Measurements from ENCODE around the gene EDRF1. TPM values are rescaled to one million over a fixed set of nuclear protein-coding genes. Genes with fewer than 3 reads are reported as not detected.
A peak's percentile ranks its signal among the peaks of the same experiment; 100 is the strongest.

EDRF1 gene, protein sequence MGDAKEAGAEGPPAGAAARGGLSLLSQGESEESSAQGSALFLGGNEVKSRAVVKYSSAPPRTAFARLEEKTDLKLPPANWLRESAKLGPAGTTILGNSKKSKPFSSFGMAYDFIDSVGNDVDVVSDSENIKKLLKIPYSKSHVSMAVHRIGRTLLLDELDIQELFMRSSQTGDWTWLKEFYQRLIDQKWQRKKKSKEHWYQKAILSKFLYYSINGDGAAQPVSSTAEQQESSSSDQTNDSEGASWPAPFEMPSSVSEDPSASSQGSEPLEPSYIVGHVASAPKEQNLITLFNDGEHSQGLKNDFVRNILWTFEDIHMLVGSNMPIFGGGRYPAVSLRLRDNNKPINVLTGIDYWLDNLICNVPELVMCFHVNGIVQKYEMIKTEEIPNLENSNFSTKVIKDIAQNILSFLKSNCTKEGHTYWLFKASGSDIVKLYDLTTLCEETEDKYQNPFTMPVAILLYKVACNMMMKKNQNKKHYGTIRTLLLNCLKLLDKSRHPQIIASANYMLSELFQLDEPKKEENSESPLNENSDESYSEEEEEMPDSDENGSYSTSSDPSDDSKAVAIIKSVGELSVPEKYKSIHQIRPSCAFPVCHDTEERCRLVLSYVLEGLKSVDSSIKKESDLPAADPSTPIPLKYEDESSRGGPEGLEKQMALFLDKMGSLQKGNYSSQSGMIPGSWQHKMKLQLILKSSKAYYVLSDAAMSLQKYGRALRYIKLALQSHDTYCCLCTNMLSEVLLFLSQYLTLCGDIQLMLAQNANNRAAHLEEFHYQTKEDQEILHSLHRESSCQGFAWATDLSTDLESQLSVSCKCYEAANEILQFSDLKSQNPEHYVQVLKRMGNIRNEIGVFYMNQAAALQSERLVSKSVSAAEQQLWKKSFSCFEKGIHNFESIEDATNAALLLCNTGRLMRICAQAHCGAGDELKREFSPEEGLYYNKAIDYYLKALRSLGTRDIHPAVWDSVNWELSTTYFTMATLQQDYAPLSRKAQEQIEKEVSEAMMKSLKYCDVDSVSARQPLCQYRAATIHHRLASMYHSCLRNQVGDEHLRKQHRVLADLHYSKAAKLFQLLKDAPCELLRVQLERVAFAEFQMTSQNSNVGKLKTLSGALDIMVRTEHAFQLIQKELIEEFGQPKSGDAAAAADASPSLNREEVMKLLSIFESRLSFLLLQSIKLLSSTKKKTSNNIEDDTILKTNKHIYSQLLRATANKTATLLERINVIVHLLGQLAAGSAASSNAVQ
- total RNA-seq = 10 to 100 TPM; 40.6 to 66.2 (median 57.5) TPM
- 70.3 TPM for total RNA-seq (2013)

GRCh38 chr10:125719173-125720001 is at the start of gene EDRF1:
Gene EDRF1, plus strand, starts transcription at chr10:125719709. Its CDS starts 99 bp downstream, at chr10:125719808.
- Mint-ChIP-seq H3K36me3 (peaks cover 7% of the 10 kb centered on the region), H3K27me3 (ENCODE audit: low read depth in 2 of 2) (no peaks in the 10 kb centered on the region), H3K4me3 (peak within 1 kb of the TSS; percentile 97), H3K4me1 (peaks cover 12 to 30% of the 10 kb centered on the region in 2 donors), H3K27ac (peak within 1 kb of the TSS; percentile 92 to 96), H3K9me3 (no peaks in the 10 kb centered on the region)
- TF ChIP-seq, protein P1, sequence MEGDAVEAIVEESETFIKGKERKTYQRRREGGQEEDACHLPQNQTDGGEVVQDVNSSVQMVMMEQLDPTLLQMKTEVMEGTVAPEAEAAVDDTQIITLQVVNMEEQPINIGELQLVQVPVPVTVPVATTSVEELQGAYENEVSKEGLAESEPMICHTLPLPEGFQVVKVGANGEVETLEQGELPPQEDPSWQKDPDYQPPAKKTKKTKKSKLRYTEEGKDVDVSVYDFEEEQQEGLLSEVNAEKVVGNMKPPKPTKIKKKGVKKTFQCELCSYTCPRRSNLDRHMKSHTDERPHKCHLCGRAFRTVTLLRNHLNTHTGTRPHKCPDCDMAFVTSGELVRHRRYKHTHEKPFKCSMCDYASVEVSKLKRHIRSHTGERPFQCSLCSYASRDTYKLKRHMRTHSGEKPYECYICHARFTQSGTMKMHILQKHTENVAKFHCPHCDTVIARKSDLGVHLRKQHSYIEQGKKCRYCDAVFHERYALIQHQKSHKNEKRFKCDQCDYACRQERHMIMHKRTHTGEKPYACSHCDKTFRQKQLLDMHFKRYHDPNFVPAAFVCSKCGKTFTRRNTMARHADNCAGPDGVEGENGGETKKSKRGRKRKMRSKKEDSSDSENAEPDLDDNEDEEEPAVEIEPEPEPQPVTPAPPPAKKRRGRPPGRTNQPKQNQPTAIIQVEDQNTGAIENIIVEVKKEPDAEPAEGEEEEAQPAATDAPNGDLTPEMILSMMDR (IDR thresholded peaks at IDR 0.05) = no peak
- DNase-seq = peak; percentile 99 to 100
- intact Hi-C loops (cut with micrococcal nuclease) = loop anchor here (1.0 to 2.0 kb wide), 2 partner anchors 104 to 803 kb away; partner anchors contain the start of genes BCCIP and UROS
- no peaks in the 10 kb centered on the region for H3K9me3 ChIP-seq (ENCODE audit: control insufficient read depth, insufficient read depth, low read length)
- H3K27me3 ChIP-seq (ENCODE audit: control insufficient read depth, insufficient read depth, low read length) = no peaks in the 10 kb centered on the region
- peaks cover 23% of the 10 kb centered on the region for H3K4me1 ChIP-seq (ENCODE audit: control insufficient read depth, insufficient read depth, low read length)
- peak; percentile 91 to 98 (median 92) for ATAC-seq
- H3K36me3 ChIP-seq (ENCODE audit: control insufficient read depth, insufficient read depth, low read length) = peaks cover 30% of the 10 kb centered on the region
- H3K27ac ChIP-seq (ENCODE audit: low read length) = peak within 1 kb of the TSS; percentile 89
- WGBS (ENCODE audit: insufficient coverage) = under 1% methylated on average over 72 of the region's 72 CpGs
- H3K4me3 ChIP-seq (ENCODE audit: low read length) = peak within 1 kb of the TSS; percentile 84

- intact Hi-C loops (cut with micrococcal nuclease) = no loop called here
- Mint-ChIP-seq H3K4me1 (no peaks in the 10 kb centered on the region), H3K4me3 (no peak overlapping the region), H3K9me3 (peaks cover 12 to 15% of the 10 kb centered on the region in 2 donors), H3K27ac (no peak overlapping the region), H3K27me3 (ENCODE audit: low read depth in 2 of 2) (peaks cover 21 to 31% of the 10 kb centered on the region in 2 donors), H3K36me3 (peaks cover 20% of the 10 kb centered on the region)
- H3K4me1 ChIP-seq (ENCODE audit: control insufficient read depth, insufficient read depth, low read length) = no peaks in the 10 kb centered on the region
- no peaks in the 10 kb centered on the region for H3K27me3 ChIP-seq (ENCODE audit: control insufficient read depth, insufficient read depth, low read length)
- H3K36me3 ChIP-seq (ENCODE audit: control insufficient read depth, insufficient read depth, low read length) = no peaks in the 10 kb centered on the region
- TF ChIP-seq, protein P1 (IDR thresholded peaks at IDR 0.05) = no peak
- H3K4me3 ChIP-seq (ENCODE audit: low read length) = no peak overlapping the region
- H3K9me3 ChIP-seq (ENCODE audit: control insufficient read depth, insufficient read depth, low read length) = peaks cover 12% of the 10 kb centered on the region
- H3K27ac ChIP-seq (ENCODE audit: low read length) = no peak overlapping the region
- DNase-seq = no peak
- no peak for ATAC-seq
- 63% methylated on average over 1 of the region's 1 CpG for WGBS (ENCODE audit: insufficient coverage)
These were observed 46.6 kb upstream of the EDRF1 start for GRCh38 chr10:125672884-125673283.

GRCh38 chr10:125679436-125679835 is 40.1 kb upstream of the EDRF1 start:
- Mint-ChIP-seq H3K9me3 (peaks cover 6% of the 10 kb centered on the region in 2 donors), H3K27ac (no peak overlapping the region), H3K4me1 (no peaks in the 10 kb centered on the region), H3K27me3 (ENCODE audit: low read depth in 2 of 2) (peaks cover 7 to 26% of the 10 kb centered on the region in 2 donors), H3K36me3 (peaks cover 19% of the 10 kb centered on the region), H3K4me3 (no peak overlapping the region)
- DNase-seq = no peak
- no peaks in the 10 kb centered on the region for H3K4me1 ChIP-seq (ENCODE audit: control insufficient read depth, insufficient read depth, low read length)
- no peak for ATAC-seq
- TF ChIP-seq, protein P1 (IDR thresholded peaks at IDR 0.05) = no peak
- peaks cover 9% of the 10 kb centered on the region for H3K9me3 ChIP-seq (ENCODE audit: control insufficient read depth, insufficient read depth, low read length)
- intact Hi-C loops (cut with micrococcal nuclease) = no loop called here
- no peaks in the 10 kb centered on the region for H3K27me3 ChIP-seq (ENCODE audit: control insufficient read depth, insufficient read depth, low read length)
- WGBS (ENCODE audit: insufficient coverage) = 83% methylated on average over 10 of the region's 11 CpGs
- no peak overlapping the region for H3K4me3 ChIP-seq (ENCODE audit: low read length)
- no peaks in the 10 kb centered on the region for H3K36me3 ChIP-seq (ENCODE audit: control insufficient read depth, insufficient read depth, low read length)
- H3K27ac ChIP-seq (ENCODE audit: low read length) = no peak overlapping the region

Measured in natural killer cell (primary cell).